DMS53 treated with DMSO at 0.1 percent for 48 hours (cell line): Measurements from ENCODE around the gene SLC35G2.
"Not testable (repeated sequence)": the region's sequence is repeated elsewhere in the genome, so short reads cannot be mapped to it uniquely, and the experiment has no call there.

Experiments used
- DNase-seq: peaks from one replicate; lab custom pipeline; 2025; ENCODE audit not compliant: unreplicated experiment; lab: John Stamatoyannopoulos, UW

Gene SLC35G2

DNA sequence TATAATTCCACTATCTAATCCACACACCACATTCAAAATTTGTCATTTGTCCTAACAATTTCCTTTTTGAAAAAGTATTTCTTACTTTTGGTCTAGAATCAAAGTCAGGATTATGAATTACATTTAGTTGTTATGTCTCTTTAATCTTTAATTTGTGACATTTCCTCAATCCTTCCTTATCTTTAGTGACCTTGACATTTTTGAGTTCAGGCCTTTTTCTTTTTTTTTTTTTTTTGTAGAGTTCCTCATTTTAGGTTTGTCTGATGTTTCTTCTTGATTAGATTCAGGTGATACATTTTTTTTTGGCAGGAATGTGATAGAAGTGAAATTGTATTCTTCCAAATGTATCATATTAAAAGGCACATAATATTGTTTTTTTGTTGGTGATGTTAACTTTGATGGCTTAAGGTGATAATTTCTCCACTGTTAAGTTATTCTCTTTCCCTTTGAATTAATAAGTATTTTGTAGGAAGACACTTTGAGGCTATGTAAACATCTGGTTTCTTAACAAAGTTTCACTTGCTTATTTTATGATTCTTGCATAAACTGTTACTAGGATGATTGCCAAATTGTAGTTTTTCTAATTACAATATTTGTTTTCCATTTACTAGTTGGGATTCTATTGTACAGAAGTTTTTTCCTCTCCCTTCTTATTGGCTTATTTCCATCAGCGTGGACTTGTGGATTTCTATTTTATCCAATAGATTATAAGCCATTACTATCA lies 16.3 kb downstream of the SLC35G2 start:
- no peak for DNase-seq

DNA sequence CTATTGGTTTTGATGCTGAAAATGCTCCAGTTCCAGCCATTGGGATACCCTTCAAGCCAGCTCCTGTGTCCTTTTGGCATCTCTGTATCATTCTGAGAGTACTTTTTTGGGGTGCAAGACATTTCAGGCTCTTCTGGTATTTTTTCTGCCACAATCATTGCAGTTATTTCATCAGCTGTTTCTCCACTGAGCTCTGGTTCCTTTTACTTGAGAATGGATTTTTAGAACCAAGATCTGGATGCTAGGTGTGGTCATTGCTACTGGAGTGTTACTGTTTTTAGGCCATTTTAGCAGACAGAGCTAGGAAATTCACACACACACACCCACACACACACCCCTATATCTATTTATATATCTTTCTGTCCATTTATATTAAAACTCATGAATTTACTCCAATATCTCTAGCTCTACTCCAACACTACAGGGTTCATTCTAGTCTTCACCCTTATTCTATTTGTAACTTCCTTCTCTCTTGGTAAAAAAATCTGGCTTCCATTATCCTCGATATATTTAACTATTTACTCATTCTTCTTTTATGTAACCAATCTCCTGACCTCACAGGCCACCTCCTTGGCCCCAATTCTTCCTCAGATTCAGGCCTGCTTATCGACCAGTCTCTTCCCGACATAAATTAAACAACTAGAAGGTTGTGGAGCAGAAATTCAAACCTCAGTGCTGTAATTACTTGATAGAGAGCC lies 17.0 kb downstream of the SLC35G2 start:
- DNase-seq: no peak

DNA sequence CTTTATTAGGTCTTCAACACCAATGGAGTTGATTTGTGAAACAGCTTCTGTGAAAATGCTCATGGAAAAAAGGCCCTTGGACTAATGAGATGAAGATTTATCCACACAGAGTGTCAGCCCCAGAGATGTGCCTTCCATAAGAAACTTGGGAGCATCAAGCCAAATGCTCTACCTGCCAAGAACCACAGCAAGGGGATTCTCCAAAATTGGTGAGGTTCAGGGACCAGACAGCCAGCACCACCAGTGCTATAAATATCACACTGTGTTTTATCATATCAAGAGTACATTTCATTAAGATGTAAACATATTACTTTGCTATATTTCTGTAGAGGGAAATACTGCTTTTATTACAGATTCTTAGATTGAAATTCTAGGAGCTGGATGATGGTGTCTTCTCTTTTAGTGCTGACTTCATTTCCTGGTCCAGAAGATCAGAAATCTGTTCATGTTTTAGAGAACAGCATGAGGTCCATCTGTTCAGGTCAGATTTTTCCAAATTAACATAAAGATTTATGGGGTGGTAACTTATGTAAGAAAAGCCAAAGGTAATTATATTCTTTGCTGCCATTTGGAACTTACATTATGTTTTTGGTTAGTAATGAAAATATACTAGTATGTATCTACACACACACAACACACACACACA lies 17.7 kb downstream of the SLC35G2 start:
- no peak for DNase-seq

DNA sequence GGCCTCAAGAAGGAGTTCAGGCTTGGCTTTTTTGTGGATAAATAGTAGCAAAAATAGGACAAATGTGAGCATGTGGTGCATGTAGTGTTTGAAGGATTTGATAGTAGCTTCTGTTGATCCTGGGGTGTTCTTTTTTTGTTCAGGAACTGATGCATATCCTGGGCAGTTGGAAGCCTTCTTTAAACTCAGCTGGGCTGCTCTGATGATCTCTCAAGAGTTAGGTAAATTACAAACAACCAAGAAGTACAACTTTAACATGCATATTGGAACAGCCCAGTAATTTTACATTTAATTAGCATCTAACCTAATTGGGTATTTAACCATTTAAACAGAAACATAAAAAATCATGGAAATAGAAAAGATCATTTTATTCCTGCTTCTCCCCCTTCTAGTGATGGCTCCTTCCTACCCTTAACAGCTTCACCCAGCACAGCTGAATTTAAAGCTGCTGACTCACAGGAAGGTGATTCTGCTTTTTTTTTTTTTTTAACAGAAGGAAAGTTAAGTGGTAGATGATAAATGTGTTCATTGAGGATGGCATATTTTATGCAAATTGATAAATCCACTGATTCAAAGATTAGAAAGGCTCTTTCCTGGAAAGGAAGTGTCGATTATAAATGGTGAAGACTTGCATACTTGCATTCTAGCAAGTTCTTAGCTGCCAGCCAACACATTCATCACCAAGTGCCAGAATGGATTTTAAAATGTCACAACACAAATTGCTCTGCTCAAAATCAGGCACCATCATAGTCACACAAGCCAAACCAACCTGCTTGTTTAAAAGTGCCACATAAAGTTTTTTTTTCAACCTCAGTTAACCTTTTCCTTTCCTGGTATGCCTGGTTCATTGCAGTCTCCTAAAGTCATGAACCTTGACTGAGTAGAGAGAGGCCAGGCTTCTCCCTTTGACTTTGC lies 20.0 kb downstream of the SLC35G2 start:
- DNase-seq: no peak

DNA sequence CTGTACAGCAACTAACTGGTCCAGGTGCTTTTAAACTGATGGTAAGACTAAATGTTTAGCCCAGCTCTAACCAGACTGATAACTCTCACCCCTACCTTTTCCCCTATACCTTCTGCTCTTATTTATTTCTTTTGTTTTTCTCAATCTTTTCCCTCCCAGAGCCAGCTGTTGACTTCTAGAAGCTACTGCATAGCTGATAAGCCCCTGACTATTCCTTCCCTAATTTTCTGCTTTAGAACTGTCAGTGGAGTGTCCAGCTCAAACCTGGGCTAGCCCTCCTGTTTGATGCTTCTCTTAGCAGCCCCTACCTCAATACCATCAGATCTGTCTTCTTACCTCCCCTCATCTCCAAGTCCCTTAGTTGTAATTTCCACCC lies 20.6 kb downstream of the SLC35G2 start:
- DNase-seq: no peak

DNA sequence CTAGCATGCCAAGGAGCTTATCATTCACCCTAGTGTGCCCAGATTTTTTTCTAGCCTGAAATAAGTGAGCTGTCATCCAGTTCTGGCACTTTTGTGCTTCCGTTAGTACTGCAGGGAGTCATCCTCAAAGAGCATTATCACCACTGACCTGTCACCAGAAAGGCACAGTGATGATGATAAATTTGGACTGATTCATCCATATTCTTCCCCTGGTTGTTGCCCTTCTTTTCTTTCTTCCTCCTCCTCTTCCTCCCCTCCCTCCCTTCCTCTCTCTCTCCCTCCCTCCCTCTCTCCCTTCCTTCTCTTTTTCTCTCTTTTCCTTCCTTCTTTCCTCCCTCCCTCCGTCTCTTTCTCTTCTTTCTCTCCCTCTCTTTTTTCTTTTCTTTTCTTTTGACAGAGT lies 21.3 kb downstream of the SLC35G2 start:
- no peak for DNase-seq

DNA sequence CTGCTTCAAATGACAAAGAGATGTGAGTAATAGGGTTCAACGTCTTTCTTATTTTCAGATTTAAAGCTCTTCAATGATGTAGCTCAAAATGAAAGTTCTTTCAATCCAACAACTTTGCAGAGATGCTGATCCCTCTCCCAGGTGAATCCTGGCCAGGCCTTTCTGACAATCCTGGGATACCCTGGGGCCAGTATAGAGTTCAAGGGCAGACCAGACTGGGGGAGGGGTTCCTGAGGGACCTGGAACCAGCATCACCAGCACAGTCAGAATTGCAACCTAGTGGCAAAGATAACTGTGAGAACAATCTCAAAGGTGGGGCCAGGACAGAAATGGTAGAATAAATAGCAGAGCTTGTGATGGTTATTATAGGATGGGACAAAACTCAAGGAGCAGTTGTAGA lies 23.4 kb downstream of the SLC35G2 start:
- DNase-seq: no peak

DNA sequence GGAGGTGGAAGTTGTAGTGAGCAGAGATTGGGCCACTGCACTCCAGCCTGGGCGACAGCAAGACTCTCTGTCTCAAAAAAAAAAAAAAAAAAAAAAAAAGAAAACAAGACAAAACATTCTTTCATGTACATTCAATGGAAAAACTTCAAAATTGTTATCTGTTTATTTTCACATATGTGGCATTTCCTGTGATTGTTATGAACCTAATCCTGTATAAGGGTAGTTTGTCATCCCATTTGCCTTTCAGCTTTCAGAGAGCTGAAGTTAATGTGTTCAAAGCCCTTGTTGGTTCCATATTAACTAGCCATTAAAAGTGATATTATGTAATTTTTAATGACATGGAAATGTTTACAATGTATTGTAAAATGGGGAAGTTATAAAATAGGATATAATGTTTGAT lies 25.8 kb downstream of the SLC35G2 start:
- DNase-seq: no peak

DNA sequence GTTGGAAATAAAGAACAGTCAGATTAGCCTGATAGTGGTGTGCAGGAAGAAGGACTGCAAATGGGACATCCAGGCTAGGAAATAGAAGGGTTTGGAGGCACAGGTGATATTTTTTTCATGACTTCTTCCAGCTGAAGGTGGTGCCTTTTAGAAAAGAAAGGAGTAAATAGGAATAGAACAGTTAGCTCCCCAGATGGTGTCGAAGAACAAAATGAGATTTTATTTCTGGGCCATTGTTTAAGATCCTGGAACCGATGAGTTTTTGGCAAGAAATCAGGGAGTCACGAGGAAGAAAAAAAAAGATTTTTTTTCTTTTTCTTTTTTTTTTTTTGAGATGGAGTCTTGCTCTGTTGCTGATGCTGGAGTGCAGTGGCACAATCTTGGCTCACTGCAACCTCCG lies 33.3 kb downstream of the SLC35G2 start:
- no peak for DNase-seq

DNA sequence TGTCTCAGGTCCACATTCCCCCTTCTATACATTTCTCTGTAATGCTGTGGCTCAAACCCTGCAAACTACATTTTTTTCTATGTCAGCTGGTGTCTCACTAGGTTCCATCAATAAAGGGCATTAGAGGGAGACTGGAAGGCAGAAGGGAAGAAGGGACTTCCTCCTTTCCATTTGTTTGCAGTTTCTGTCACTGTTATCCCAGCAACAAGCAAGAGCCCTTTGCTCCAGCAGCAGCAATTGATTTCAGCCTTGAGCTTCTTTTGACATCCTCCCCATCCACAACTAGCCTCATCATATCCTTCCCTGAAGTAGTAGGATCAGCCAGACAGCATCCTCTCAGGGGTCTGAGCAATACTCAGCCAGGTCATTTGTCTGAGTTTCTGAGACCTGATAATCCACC lies 37.7 kb downstream of the SLC35G2 start:
- DNase-seq: no peak

DNA sequence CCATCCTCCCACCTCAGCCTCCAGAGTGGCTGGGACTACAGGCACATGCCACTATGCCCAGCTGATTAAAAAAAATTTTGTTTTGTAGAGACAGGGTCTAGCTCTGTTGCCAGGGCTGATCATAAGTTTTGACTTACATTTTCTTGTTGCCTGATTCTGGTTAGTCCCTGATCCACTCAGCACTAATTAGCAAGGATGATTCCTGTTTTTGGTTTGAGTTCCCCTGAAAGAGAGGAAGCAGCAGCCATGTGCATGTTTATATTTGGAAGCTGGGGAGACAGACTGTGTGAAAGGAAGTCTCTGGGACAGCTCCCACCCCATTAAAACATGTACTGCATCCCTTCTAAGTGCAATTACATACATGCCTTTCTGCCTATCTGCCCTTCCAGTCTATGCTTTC lies 39.5 kb downstream of the SLC35G2 start:
- no peak for DNase-seq

DNA sequence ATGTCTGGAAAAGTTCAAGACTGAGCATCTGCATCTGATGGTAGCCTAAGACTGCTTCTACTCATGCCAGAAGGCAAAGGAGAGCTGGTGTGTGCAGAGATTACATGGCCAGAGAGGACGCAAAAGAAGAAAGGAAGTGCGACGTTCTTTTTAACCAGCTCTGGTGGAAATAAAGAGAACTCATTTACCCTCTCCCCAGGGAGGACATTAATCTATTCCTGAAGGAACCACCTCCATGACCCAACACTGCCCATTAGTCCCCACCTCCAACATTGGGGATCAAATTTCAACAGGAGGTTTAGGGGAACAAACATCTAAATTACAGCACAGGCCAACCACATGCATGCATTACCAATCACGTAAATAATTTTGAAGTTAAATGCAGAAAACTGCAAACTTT lies 41.6 kb downstream of the SLC35G2 start:
- DNase-seq: no peak

DNA sequence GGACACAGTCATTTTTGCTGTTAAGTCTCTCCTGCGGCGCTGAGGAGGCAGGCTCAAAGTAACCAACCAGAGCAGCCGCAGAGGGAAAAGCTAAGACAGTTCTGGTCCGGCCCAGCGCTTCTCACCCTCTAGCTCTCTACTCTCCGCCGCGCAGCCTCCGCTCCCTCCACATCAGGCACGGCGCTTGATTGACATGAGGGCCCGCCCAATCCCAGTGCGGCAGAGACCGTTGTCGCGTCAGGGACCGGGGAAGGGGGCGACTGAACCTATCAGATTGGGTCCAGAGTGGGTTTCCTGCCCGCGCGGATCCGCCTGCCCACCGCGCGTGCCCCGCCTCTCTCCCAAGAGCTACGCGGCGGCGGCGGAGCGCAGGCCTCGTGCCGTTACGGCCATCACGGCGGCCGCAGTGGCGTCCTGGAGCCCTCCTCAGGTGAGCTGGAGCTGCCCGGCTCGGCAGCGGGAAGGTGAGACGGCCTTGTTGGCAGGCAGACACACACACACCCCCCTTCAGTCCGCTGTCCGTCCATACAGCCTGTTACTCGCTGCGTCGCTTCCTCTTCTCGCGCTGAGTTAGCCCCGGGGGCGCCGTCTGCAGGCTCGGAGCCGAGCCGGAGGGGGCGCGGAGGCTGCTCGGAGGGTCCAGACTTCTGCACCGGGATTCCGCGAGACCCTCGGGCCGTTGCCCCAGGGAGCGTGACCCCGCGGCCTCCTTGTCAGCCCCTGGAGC lies 43.1 kb downstream of the SLC35G2 start, which contains the start of gene NCK1:
TSS of gene NCK1 (plus strand) at position 319 of the 727 bp plus-strand sequence. CDS start 65,794 bp downstream, outside the sequence.
- peak; percentile 89 for DNase-seq

DNA sequence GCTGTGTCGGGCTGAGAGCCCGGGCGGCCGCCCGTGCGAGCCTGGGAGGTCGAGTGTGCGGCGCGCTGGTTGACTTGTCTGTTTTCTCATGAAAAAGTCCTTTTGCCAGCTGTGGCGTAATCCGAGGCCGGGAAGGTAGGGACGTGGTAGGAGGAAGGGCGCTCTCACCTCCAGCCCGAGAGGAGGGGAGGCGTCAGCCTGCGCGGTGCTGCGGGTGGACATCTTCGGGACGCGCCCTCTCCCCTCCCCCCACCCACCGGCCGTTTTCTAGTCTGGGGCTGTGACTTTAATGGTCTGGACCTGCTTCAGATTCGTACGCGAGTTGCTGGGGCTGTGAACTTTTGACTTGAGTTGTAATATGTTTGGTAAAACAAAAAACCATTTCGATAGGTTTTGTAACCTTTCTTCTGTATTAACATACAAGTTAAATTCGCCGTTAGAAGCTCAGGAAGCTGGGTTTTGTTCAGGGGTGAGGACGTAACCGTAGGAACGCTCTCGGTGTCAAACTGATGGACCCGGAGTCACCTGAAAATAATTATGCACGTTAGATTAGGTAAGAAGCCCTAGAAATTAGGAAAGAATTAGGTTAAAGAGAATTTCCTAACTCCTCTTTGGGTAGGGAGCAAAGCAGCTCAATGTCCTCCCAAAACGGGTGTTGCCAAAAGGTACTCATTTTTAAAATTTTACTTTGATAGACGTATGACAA lies 43.8 kb downstream of the SLC35G2 start:
- peak; percentile 31 for DNase-seq

DNA sequence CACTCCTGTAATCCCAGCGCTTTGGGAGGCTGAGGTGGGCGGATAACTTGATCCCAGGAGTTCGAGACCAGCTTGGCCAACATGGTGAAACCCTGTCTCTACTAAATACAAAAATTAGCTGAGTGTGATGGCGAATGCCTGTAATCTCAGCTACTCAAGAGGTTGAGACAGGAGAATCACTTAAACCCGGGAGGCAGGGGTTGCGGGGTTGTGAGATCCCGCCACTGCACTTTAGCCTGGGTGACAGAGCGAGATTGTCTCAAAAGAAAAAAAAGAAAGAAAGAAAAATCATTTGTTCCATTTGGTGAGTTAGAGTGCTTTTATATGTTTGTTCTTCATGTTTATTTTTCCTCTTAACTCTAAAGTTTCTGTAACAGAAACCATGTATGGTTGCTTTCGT lies 50.4 kb downstream of the SLC35G2 start:
- no peak for DNase-seq

DNA sequence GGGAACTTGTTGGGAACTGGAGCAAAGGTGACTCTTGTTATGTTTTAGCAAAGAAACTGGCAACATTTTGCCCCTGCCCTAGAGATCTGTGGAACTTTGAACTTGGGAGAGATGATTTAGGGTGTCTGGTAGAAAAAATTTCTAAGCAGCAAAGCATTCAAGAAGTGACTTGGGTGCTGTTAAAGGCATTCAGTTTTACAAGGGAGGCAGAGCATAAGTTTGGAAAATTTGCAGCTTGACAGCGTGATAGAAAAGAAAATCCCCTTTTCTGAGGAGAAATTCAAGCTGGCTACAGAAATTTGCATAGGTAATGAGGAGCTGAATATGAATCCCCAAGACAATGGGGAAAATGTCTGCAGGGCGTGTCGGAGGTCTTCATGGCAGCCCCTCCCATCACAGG lies 53.3 kb downstream of the SLC35G2 start:
- DNase-seq: not testable (repeated sequence)

DNA sequence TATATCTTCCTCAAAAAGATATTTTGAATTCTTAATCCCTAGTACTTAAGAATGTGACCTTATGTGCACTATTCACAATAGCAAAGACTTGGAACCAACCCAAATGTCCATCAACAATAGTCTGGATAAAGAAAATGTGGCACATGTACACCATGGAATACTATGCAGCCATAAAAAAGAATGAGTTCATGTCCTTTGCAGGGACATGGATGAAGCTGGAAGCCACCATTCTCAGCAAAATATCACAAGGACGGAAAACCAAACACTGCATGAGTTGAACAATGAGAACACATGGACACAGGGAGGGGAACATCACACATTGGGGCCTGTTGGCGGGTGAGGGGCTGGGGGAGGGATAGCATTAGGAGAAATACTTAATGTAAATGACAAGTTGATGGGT lies 60.6 kb downstream of the SLC35G2 start:
- DNase-seq: not testable (repeated sequence)

DNA sequence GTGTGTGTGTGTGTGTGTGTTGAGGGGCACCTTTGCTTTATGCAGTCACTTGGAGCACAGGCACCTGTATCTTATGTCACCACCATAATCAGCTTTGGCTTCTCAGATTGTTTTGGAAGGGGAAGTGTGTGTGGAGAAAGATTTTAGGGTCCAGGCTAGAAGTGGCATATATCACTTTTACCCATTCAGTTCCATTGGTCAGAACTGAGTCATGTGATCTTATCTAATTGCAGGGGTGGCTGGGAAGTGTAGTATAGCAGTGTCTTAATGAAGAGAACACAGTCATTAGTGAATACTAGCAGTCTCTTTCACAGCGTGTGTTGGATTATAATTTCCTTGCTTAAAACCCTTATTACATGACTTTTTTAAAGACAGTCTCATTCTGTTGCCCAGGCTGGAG lies 63.6 kb downstream of the SLC35G2 start:
- DNase-seq: no peak

DNA sequence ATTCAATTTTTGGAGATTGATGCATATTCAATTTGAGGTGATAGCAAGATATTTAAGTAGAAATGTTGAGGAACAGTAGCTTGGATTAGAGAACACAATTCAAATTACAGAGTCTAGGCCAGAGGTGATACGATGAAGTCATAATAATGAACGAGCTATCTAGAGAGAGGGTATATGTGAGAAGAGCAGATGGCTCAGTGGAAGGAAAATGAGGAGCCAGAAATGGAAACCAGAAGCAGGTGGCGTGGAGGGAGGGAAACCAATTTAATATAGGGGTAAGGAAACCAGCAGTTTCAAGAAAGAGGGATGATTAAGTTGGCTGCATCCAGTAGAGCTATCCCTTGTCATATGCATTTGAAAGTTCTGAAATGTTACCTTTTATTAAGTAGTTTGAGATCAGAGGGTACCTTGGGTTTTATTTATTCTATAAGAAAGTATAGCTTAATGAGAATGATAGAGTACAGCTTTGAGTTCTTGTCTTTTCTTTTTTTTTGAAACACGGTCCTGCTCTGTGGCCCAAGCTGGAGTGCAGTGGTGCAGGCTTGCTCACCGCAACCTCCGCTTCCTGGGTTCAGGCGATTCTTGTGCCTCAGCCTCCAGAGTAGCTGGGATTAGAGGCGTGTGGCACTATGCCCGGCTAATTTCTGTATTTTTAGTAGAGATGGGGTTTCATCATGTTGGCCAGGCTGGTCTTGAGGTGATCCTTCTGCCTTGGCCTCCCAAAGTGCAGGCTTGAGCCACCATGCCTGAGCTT lies 65.2 kb downstream of the SLC35G2 start:
- no peak for DNase-seq
